K562 (cell line): ENCODE measurements around the gene DNAJB12. TPM values are rescaled to one million over a fixed set of nuclear protein-coding genes. Genes with fewer than 3 reads are reported as not detected.

Experiments
- ARHGAP35 ChIP-seq: fragments of 450-650 bp; IDR thresholded peaks from 2 replicates; pipeline ENCODE4 v1.6.1; 2018; ENCODE audit not compliant: partially characterized antibody
- ATF4 ChIP-seq: fragments of 450-650 bp; formaldehyde crosslinking; IDR thresholded peaks from 2 replicates; pipeline ENCODE4 v1.4.0; 2022; ENCODE audit warnings: mild to moderate bottlenecking, moderate library complexity
- BMI1 ChIP-seq: fragments of 150-350 bp; IDR thresholded peaks from 2 replicates; pipeline ENCODE4 v1.6.1; 2014; ENCODE audit warnings: low read length
- CBFB ChIP-seq: sonication (generic); formaldehyde crosslinking; IDR thresholded peaks from 2 replicates; pipeline ENCODE4 v1.4.0; 2020; ENCODE audit warnings: mild to moderate bottlenecking, missing genetic modification reagents
- EWSR1 ChIP-seq: fragments of 450-650 bp; IDR thresholded peaks from 2 replicates; pipeline ENCODE4 v1.6.1; 2018; ENCODE audit warnings: borderline replicate concordance, mild to moderate bottlenecking, low read depth, moderate library complexity; ENCODE audit not compliant: partially characterized antibody
- HNRNPUL1 ChIP-seq: fragments of 200-400 bp; formaldehyde crosslinking; IDR thresholded peaks from 2 replicates; pipeline ENCODE4 v1.6.1; 2017; ENCODE audit warnings: low read length
- JUNB ChIP-seq: fragments of 450-650 bp; formaldehyde crosslinking; conservative IDR thresholded peaks from 2 replicates; pipeline ENCODE4 v1.4.0; 2020; ENCODE audit warnings: mild to moderate bottlenecking
- KHSRP ChIP-seq: fragments of 450-650 bp; IDR thresholded peaks from 2 replicates; pipeline ENCODE4 v1.6.1; 2017
- PCBP1 ChIP-seq: fragments of 200-400 bp; formaldehyde crosslinking; IDR thresholded peaks from 2 replicates; pipeline ENCODE4 v1.6.1; 2018; ENCODE audit warnings: mild to moderate bottlenecking, low read depth, low read length; ENCODE audit not compliant: poor library complexity, severe bottlenecking
- PPARD ChIP-seq: fragments of 250-450 bp; sonication (Bioruptor Pico); IDR thresholded peaks from 2 replicates; pipeline ENCODE4 v1.8.0; 2022; ENCODE audit warnings: inconsistent platforms, mild to moderate bottlenecking, moderate library complexity
- U2AF1 ChIP-seq: fragments of 200-400 bp; formaldehyde crosslinking; optimal IDR thresholded peaks from 2 replicates; pipeline ENCODE3; 2017; ENCODE audit warnings: mild to moderate bottlenecking, low read depth, low read length, moderate library complexity
- ZEB2 ChIP-seq: fragments of 450-650 bp; IDR thresholded peaks from 2 replicates; pipeline ENCODE4 v1.6.1; 2016
- ZNF239 ChIP-seq: fragments of 250-450 bp; sonication (Bioruptor Pico); IDR thresholded peaks from 2 replicates; pipeline ENCODE4 v1.4.0; 2020; ENCODE audit warnings: mild to moderate bottlenecking
- ZNF253 ChIP-seq: fragments of 250-450 bp; sonication (Bioruptor Pico); conservative IDR thresholded peaks from 2 replicates; pipeline ENCODE4 v1.6.1; 2021; ENCODE audit warnings: mild to moderate bottlenecking
- ZNF407 ChIP-seq: fragments of 450-650 bp; IDR thresholded peaks from 2 replicates; pipeline ENCODE4 v1.6.1; 2016; ENCODE audit warnings: low read depth
- ZNF551 ChIP-seq: fragments of 250-450 bp; sonication (Bioruptor Pico); IDR thresholded peaks from 2 replicates; pipeline ENCODE4 v1.5.0; 2021; ENCODE audit warnings: mild to moderate bottlenecking, moderate library complexity
- polyA plus RNA-seq, 8 experiments: library from polyadenylated mRNA; depleted of rRNA in 4 of 8; stranded (reverse) in 5 of 8; unstranded in 3 of 8; fragments of >200 nt; fragmentation: Nextera tagmentation in 2 of 8; fragmentation: Illumina TruSeq in 1 of 8; extraction: Ambion mirVana in 2 of 8; extraction: Trizol in 1 of 8; gene quantifications; 2 replicates each; pipeline versions ENCODE4 v1.2.1 to v1.2.3, GENCODE V29; 2011 to 2014; ENCODE audit warnings: inconsistent platforms in 1 of 8, missing spikeins in 1 of 8
- total RNA-seq, 7 experiments: library from RNA; depleted of rRNA in 6 of 7; stranded (reverse); fragments of >200 nt in 6 of 7; fragmentation: Illumina TruSeq in 2 of 7; extraction: Trizol in 2 of 7; gene quantifications; 2 replicates each; pipeline versions ENCODE4 v1.2.1 to v1.2.3, GENCODE V29; 2011 to 2021; ENCODE audit warnings: low replicate concordance in 1 of 7
- TF ChIP-seq, protein P1 (sequence below): sonication (generic); IDR thresholded peaks from 2 replicates; pipeline ENCODE4 v1.6.1; 2016
- TF ChIP-seq, protein P2 (sequence below): fragments of 250-450 bp; sonication (Bioruptor Pico); IDR thresholded peaks from 2 replicates; pipeline ENCODE4 v1.8.0; 2022; ENCODE audit warnings: inconsistent platforms, mild to moderate bottlenecking, moderate library complexity, borderline replicate concordance

Gene DNAJB12
- total and polyA plus RNA-seq, 9 of the 15 experiments (the other 6 are each of a cell fraction or from before 2014, with no cell fraction given) = 3.5 to 31.5 (median 20.3) TPM

- TF ChIP-seq PCBP1 (no peak), U2AF1 (no peak), BMI1 (peak; percentile 98), ARHGAP35 (no peak), KHSRP (no peak), PPARD (CRISPR knock-in tag) (no peak), JUNB (no peak), CBFB (no peak), ZNF551 (no peak), ZNF407 (no peak), ZNF253 (CRISPR knock-in tag) (no peak), ZNF239 (CRISPR knock-in tag) (peak; percentile 75), EWSR1 (no peak), ATF4 (peak; percentile 74; the same call in 1 of the 2 replicates), ZEB2 (peak; percentile 32; the same call in 1 of the 2 replicates), HNRNPUL1 (no peak)
- TF ChIP-seq, protein P1, sequence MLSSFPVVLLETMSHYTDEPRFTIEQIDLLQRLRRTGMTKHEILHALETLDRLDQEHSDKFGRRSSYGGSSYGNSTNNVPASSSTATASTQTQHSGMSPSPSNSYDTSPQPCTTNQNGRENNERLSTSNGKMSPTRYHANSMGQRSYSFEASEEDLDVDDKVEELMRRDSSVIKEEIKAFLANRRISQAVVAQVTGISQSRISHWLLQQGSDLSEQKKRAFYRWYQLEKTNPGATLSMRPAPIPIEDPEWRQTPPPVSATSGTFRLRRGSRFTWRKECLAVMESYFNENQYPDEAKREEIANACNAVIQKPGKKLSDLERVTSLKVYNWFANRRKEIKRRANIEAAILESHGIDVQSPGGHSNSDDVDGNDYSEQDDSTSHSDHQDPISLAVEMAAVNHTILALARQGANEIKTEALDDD = no peak
- TF ChIP-seq, protein P2, sequence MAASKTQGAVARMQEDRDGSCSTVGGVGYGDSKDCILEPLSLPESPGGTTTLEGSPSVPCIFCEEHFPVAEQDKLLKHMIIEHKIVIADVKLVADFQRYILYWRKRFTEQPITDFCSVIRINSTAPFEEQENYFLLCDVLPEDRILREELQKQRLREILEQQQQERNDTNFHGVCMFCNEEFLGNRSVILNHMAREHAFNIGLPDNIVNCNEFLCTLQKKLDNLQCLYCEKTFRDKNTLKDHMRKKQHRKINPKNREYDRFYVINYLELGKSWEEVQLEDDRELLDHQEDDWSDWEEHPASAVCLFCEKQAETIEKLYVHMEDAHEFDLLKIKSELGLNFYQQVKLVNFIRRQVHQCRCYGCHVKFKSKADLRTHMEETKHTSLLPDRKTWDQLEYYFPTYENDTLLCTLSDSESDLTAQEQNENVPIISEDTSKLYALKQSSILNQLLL (CRISPR knock-in tag) = no peak
Observed at GRCh38 chr10:72297805-72298591, 56.7 kb downstream of the DNAJB12 start (continued).
